Measurements from ENCODE around the gene OSBPL3.

OSBPL3 gene

GRCh38 chr7:24835643-24836042 is 144.3 kb downstream of the OSBPL3 start:
- in situ Hi-C loops (cut with HindIII; ENCODE audit: low sequenced_read_pairs): no loop called here

GRCh38 chr7:24834128-24834798 is 145.7 kb downstream of the OSBPL3 start:
- in situ Hi-C loops (cut with HindIII; ENCODE audit: low sequenced_read_pairs): no loop called here

- in situ Hi-C loops (cut with HindIII; ENCODE audit: low sequenced_read_pairs): no loop called here
Observed at GRCh38 chr7:24833549-24833948, 146.4 kb downstream of the OSBPL3 start.

- in situ Hi-C loops (cut with HindIII; ENCODE audit: low sequenced_read_pairs): no loop called here
Observed at GRCh38 chr7:24831240-24831639, 148.7 kb downstream of the OSBPL3 start.

GRCh38 chr7:24830440-24831050 is 149.4 kb downstream of the OSBPL3 start:
- in situ Hi-C loops (cut with HindIII; ENCODE audit: low sequenced_read_pairs): no loop called here

GRCh38 chr7:24829787-24830186 is 150.2 kb downstream of the OSBPL3 start:
- in situ Hi-C loops (cut with HindIII; ENCODE audit: low sequenced_read_pairs): no loop called here

- in situ Hi-C loops (cut with HindIII; ENCODE audit: low sequenced_read_pairs): no loop called here
Observed at GRCh38 chr7:24828891-24829661, 150.9 kb downstream of the OSBPL3 start.

- in situ Hi-C loops (cut with HindIII; ENCODE audit: low sequenced_read_pairs): no loop called here
Observed at GRCh38 chr7:24827589-24827988, 152.4 kb downstream of the OSBPL3 start.

- in situ Hi-C loops (cut with HindIII; ENCODE audit: low sequenced_read_pairs): no loop called here
Observed at GRCh38 chr7:24827027-24827426, 153.0 kb downstream of the OSBPL3 start.

- in situ Hi-C loops (cut with HindIII; ENCODE audit: low sequenced_read_pairs): no loop called here
Observed at GRCh38 chr7:24826662-24827020, 153.3 kb downstream of the OSBPL3 start.

GRCh38 chr7:24825931-24826661 is 153.9 kb downstream of the OSBPL3 start:
- in situ Hi-C loops (cut with HindIII; ENCODE audit: low sequenced_read_pairs): no loop called here

- in situ Hi-C loops (cut with HindIII; ENCODE audit: low sequenced_read_pairs): no loop called here
Observed at GRCh38 chr7:24825381-24825794, 154.6 kb downstream of the OSBPL3 start.

- in situ Hi-C loops (cut with HindIII; ENCODE audit: low sequenced_read_pairs): loop anchor here (25.0 kb wide), 1 partner anchor 262 kb away; no protein-coding TSS in a partner anchor
Observed at GRCh38 chr7:24824896-24825295, 155.1 kb downstream of the OSBPL3 start.

GRCh38 chr7:24824400-24824799 is 155.6 kb downstream of the OSBPL3 start:
- in situ Hi-C loops (cut with HindIII; ENCODE audit: low sequenced_read_pairs): loop anchor here (25.0 kb wide), 1 partner anchor 263 kb away; no protein-coding TSS in a partner anchor

GRCh38 chr7:24821754-24822054 is 158.3 kb downstream of the OSBPL3 start:
- in situ Hi-C loops (cut with HindIII; ENCODE audit: low sequenced_read_pairs): loop anchor here (25.0 kb wide), 1 partner anchor 266 kb away; no protein-coding TSS in a partner anchor

- in situ Hi-C loops (cut with HindIII; ENCODE audit: low sequenced_read_pairs): loop anchor here (25.0 kb wide), 1 partner anchor 266 kb away; no protein-coding TSS in a partner anchor
Observed at GRCh38 chr7:24821045-24821753, 158.8 kb downstream of the OSBPL3 start.

- in situ Hi-C loops (cut with HindIII; ENCODE audit: low sequenced_read_pairs): loop anchor here (25.0 kb wide), 1 partner anchor 267 kb away; no protein-coding TSS in a partner anchor
Observed at GRCh38 chr7:24820730-24821044, 159.3 kb downstream of the OSBPL3 start.

GRCh38 chr7:24819916-24820689 is 159.9 kb downstream of the OSBPL3 start:
- in situ Hi-C loops (cut with HindIII; ENCODE audit: low sequenced_read_pairs): loop anchor here (25.0 kb wide), 1 partner anchor 267 kb away; no protein-coding TSS in a partner anchor

- in situ Hi-C loops (cut with HindIII; ENCODE audit: low sequenced_read_pairs): loop anchor here (25.0 kb wide), 1 partner anchor 270 kb away; no protein-coding TSS in a partner anchor
Observed at GRCh38 chr7:24817339-24817738, 162.6 kb downstream of the OSBPL3 start.

GRCh38 chr7:24816868-24817267 is 163.1 kb downstream of the OSBPL3 start:
- in situ Hi-C loops (cut with HindIII; ENCODE audit: low sequenced_read_pairs): loop anchor here (25.0 kb wide), 1 partner anchor 270 kb away; no protein-coding TSS in a partner anchor
